HG03135 (cell line): ENCODE results near the gene ALKBH3.

Experiments used
- ATAC-seq: cut with Tn5 transposase; IDR thresholded peaks from one replicate; pipeline ENCODE4 v1.9.1; 2021; ENCODE audit warnings: mild to moderate bottlenecking, moderate library complexity; ENCODE audit not compliant: unreplicated experiment

The ALKBH3 gene

DNA sequence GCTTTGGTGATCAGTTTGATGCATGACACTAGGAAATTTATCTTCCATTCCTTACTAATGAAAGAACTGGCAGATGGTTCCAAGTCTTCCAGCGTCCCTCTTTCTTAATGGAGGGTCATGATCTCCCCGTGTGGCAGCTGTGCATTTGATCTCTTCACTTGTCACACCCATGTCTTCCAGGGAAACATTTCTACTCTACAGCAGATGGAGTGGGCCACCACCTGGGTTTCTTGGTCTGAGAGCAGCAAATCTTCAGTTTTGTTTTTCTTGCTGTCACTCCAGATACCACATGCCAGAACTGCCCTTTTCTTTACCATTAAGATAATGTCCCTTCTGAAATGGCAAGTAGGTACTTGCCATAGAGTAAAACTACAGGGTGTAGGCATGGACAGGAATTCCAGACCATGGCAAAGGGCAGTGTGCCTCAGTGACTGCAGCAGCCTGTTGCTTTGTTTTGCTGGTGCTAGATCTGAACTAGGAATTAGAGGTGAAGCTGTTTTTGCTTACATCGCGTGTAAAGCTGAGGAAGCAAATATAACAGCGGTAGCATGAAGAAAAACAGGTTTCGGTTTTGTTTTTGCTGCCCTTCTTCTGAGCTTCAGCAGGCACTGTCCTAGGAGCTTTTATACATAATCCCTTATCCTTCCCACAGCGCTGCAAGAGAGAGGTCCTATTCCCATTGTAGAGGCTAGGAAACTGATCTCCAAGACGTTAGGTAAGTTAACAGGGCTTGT lies 41.1 kb downstream of the ALKBH3 start:
- no peak for ATAC-seq

DNA sequence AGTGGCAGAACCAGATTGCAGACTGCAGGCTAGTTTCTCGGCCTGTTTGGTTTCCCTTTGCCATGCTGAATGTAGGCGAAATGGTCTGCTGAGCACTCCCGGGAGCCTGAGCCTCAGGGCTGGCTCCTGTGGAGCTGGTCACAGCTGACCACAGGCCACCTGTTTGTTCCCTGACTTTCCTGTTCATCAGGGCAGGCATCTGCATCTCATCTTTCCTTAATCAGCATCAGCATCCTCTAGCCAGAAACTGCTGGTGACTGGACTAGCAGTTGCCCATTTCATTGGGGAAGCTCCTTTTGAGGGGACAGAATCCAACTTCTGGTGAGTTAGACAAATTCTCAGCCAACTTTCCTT lies 41.6 kb downstream of the ALKBH3 start:
- ATAC-seq, result no peak

DNA sequence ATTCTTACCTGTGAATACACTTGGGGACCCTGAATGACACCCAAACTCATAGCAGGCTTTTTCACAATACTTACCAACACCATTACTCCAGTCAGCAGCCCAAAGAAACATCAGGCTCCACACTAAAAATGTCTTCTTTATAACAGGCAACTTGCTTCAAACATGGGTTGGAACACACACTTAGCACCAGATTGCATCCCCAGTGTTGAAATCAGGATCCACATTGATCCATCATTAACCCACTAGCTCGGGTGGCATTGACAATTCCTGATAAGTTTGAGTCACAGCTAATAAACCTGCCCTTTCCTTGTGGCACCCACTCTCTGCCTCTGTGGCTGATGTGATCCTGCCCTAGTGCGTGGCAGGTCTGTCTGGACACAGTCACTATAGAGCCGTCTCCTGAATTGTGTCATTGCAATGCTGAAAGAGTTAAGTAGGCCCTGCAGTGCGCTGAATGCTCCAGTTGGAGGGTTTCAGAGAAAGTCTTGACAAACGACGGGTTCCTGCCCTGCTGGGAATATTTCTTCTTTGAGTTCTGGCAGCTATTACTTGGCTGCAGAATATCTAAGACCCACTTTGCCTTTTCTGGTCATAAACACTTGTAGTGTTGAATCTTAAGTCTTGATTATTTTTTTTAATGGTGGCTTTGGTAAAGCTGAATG lies 42.2 kb downstream of the ALKBH3 start:
- ATAC-seq, result no peak

DNA sequence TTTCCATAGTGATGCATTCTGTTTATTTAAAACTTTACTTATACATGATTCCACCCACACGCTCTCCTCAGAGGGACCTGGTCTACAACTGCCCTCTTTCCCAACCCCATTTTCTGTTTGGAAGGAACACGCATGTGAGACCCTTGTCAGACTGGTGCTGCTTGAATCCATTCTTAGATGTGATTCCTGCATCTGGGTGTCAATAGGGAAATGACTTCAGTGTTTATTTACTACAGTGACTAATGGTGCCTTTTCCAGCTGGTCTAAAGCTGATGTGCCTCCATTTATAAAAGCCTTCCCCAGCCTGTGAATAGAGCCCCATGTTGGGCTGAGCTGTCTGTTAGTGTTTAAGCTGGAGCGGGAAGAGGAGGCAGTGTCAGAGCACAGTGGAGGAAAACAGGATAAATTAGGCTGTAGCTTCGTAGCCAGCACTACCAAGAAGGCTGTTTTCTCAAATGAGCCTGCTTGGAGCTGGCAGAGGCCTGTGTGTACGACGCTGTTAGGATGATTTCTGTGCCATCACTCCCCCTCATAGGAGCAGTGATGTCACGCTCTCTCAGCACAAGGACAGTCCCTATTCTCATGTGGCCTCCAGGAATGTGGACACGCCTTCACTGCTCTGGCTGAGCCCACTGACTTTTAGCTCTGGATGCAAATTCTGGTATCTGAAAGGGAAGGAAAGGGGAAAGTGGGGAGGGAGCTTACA lies 42.9 kb downstream of the ALKBH3 start:
- ATAC-seq, result no peak

DNA sequence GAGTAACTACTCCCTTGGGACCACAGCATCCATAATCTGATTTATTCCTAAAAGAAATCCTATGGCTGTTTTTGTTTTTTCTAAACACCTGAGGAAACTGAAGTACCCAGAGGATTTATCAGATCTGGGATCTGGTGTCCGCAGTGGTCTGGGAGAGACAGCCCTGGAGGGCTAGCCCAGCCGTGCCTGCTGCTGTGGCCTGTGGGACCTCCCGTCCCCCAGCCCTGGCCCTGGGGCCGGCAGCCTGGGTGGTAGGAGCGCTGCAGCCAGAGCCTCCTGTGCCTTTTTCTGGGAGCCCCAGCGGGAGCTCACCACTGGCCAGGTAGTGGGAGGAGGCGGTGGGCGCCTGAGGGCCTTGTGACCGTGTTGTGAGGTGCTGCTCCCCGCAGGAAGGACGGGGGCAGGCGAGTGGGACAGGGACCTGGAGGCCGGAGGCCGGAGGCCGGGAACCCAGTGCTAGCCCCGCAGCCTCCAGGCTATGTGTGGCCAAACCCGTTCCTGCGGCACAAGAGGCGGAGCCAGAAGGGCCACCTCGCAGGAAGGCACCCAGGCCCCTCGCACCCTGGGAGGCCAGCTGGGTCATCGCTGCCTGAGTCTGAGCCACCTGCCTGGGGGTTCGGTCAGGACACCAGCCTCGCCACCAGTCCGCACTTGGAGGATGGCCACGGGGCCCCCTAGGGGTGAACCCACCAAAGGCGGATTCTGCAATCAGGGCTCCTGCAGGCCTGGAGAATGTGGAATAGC lies 43.7 kb downstream of the ALKBH3 start:
- no peak for ATAC-seq

DNA sequence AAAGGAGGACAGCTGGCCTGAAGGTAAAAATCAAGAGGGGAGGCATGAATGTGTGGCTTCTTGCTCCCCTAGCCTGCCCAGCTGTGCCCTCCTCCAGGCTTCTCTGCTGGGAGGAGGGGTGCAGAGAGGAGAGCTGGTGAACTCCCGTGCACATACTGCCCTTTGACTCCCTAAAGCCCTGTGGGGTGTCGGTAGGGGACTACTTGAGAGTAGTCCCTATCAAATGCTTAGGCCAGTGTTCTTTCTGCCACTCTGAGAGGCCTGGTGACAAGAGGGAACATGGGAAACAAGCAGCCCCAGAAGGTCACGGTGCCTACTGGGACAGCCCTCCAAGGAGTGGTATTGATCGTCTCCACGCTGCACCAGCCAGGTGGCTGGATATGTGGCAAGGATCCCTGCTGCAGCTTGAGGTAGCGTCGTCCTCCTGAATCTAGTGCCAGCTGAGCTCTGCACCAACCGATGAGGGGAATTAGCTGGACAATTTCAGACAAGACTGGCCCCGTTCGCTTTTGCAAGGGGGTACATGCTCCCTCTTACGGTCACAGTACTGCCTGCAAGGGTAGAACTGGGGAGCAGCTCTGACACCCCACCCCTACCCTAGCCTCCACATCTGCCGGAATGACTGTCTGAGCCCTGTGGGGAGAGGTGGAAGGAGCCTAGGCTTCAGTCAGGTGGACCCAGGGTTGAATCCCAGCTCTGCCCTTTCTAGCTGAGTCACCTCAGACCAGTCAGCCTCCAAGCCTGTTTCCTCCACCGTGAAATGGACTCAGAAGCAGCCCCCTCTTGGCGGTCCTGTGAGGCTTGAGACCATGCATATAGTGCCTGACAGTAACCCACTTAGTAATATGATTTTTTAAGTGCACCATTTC lies 44.7 kb downstream of the ALKBH3 start:
- no peak for ATAC-seq

DNA sequence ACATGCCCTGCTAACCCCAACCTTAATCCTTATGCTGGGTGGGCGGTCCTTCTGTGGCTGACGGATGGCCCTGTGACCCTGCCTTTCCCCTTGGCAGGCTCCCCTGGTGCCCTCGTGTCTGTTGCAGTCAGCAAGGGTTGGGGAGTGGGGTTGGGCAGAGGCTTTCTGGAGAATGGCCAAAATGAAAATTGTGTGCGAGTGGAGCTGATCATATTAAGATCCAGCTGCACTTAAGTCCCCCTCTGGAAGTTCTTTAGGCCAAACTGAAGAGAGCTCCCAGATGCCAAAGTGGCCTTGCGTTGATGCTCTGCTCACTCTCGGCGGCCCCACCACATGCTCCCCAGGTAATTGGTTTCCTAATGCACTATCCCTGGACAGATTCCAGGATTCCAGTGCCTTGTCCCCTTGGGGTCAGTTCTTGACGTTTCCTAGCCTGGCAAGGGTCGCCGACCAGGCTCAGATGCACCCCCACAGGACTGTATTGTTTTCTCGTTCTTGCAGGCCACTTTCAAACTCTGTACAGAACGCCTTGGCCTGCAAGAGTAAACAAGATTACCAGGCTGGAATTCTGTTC lies 45.4 kb downstream of the ALKBH3 start:
- ATAC-seq, result no peak

DNA sequence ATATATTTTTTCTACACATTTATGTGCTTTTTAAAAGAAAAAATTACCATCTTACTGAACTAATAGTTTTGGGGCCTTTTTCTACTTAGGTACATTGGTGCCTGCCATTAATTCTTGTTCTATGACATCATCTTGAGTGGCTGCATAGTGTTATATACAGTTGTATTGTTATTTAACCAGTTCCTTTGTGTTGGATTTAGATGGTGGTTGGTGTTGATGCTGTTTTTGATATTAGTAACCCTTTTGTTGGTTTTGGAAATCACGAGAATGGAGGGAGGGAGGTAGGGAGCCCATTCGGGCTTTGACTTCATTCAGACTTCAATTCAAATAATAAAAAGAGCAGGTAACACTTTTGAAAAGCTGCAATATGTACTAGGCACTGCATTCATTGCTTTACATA lies 46.4 kb downstream of the ALKBH3 start:
- ATAC-seq, result no peak

DNA sequence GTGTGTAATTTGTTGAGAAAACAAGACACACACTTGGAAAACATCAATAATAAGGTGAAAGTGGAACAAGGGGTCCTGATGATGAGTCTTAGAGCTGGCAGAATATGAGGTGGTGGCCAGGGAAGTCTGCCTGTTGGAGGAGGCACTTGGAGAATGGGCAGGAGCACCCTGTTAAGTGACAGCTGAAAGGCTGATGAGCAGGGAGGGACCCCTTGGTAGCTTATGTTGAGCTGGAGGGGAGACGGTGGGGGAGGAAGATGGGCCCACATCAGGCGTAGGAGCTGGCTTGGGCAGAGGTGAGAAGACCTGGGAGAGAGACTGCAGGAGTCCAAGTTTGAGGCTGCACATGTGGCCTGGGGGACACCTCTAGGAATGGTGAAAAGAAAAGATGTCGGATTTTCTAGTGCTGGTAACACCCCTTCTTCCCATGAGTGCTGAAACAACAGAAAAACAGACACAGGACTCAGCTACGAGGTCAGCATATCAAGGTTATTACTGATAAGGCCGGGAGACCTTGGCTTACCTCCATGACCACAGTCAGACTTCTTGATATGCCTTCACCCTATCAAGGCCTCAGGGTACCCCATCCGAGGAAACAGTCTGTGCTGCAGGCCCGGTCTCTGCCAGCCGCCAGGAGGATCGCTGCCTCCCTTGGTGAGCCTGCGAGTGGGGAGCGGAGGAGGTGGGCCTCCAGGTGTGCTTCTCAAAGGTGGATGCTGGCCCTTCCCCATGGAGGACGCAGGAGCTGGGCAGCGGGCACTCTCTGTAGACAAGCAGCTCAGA lies 47.5 kb downstream of the ALKBH3 start:
- ATAC-seq, result no peak

DNA sequence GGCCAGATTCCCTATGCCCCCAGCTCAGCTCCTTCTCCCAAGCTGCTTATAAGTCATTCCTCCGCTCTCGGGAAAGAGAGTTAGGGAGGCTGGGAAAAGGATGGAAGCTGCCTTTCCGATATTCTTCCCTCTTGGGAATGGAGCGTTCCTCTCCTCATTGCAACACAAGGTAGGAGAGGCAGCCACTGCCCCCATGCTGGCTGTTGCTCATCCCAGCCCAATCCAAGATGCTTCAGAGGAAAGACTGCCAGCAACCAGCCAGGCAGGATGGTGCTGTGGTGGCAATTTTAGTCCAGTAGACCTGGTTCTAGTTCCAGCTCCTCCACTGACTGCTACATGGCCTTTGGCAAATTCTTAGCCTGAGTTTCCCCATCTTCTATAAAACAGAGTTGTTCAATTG lies 48.1 kb downstream of the ALKBH3 start:
- no peak for ATAC-seq

DNA sequence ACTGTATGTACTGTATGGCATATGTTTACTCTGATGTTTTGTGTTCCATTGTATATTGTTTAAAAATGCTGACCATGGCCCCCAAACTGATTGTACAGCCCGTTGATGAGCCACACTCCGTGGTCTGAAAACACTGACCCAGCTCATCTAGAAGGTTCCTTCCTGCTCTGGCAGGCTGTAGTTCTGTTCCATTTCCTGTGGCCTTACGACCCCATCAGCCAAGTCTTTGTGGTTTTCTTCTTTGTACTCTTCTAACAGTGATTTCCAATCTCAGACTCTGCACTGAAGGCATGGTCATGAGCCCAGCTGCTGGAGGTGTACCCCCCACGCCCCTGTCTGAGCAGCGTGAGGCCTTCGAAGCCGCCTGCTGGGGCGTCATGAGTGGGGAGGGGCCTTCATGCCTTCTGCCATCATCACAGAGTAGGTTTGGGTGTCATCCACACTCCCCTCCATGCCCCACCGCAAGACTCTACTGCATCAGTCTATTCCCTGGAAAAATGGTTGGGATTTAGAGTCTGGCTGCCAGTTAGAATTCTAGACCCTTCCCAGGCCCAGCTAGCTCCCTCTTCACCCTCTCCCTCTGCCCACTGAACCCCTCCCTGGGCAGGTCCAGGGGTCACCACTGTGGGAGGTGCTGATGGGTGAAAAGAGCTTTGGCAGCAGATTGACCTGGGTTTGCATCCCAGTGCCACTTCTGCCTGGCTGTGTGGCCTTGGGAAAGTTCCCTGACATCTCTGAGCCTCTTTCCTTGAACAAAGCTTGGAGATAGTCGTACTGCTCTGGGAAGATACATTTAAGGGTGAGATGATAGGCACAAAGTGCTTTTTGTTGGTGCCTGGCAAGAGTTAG lies 50.5 kb downstream of the ALKBH3 start:
- ATAC-seq, result no peak

DNA sequence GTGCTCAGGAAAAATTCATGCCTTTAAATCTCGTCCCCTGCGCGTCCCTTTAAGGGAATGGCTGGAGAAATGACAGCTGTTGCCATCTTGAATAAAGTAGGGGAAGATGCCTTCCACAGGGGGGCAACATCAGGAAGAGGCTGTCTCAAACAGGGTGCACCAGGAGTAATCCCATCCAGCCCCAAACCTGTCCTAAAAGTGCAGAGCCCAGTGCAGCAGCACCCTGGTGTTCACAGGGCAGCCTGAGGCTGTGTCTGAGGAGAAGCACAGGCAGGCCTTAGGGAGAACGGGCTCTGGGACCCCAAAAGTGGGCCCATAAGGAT lies 51.0 kb downstream of the ALKBH3 start:
- no peak for ATAC-seq

DNA sequence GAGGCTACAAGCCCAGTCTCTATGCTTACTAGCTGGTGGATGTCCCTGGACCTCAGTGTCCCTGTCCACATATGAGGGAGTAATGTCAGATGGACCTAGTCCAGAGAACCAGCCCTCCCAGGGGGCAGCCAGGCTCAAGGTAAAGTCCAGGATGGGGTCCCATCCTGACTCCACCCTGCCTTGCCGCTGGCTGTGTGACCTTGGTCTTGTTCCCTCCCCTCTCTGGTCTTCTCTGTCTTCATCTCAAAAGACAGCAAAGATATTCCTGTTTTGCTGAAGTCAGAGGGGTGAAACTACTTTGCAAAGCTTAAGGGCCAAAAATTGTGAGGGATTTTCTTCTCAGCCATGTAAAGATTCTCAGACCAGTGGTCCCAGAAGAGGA lies 52.6 kb downstream of the ALKBH3 start:
- ATAC-seq, result no peak

DNA sequence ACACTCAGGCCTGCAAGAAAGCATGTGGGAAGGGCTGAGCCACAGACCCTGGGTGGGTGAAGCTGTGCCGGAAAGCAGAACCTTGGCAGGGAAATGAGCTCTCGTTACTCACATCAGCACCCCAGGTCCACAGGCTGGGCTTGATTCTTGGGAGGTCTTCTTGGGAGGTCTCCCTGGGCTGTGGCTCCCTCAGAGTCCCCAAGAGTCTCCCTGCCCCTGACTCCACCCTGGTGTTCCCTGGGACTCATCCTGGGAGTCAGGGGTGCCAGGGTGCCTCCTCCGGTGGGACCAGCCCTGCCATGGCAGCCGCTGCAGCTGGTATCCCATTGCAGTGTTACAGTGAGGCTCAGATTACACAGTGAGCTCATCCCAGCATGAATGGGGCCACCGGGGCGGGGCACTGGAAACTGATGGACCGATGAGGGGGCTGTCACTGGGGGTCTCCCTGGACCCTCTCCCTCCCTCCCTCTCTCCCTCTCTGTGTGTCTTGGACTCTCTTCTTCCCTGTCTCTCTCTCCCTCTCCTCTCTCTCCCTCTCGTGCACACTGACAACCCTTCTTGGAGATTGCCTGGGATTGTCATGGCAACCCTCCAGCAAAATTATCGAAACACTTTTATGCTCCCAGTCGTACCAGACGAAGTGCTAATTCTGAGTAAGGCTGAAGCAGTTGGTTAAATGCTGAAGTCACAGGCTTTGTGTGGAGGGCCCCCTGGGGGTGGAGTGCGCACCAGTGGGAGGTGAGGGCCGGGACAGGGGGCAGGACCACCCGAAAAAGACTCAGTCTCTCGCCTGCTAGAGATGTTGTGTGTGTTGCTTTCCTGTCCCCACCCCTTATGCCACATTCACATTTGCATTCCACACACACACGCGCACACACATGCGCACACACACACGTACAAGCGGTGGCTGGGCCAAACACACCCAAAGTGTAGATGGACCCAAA lies 53.2 kb downstream of the ALKBH3 start:
- ATAC-seq, result no peak

DNA sequence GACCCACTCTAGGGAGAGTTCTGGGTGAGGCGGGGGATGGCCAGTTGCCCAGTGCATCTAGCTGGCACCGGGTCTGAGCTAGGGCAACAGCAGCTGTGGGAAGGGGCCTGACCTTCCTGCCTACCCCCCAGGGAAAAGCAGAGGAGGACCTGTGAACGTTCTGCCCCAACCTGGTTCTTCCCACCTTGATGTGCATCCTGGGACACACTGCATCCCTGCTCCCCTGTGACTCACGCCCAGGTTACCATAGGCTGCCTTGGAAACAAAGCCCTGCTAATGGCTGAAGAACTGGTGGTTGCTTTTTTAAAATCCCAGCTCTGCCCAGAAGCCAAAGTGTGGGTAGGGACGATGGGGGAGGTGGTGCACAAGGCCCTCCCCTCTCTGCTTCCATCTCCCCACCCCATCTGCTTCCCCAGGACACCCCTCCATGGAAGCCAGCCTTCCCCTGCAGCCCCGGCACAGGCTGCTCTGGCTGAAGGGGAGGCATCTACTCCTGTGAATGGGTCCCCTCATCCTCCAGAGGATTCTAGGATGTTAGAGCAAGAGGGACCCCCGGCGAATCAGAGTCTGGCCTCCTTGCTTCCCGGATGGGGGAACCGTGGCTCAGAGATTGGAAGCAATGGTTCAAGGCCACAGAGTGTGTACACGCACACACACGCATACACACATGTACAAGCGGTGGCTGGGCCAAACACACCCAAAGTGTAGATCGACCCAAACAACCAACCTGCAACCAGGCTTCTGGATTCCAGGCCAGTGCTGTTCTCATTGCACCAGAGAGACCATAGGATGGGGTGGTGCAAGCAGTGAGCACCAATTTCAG lies 54.2 kb downstream of the ALKBH3 start:
- no peak for ATAC-seq

DNA sequence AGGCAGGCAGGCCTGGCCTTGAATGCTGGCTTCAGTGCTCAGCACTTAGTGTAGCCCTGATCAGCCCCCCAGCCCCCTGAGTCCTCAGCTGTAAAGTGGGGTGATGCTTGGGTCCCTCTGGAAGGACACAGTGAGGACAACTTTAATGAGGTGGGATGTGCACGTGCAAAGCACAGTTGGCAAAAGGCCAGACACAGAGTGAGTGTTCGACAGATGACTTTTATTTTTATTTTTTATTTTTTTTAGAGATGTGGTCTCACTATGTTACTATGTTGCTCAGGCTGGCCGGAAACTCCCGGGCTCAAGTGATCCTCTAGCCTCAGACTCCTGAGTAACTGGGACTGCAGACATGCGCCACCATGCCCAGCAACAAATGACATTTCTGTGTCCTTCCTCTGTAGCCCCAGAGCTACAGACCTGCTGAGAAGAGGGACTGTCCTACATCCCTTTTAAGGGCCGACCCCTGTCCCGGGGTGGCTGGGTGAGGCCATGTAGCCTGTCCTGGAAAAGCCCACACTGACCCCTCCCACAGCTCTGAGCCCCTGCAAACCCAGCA lies 54.9 kb downstream of the ALKBH3 start:
- no peak for ATAC-seq
